Smooth muscle cell (in vitro differentiated cells): Measurements from ENCODE around the gene CCM2. TPM values are rescaled to one million over a fixed set of nuclear protein-coding genes. Genes with fewer than 3 reads are reported as not detected.

Experiments used
- DNase-seq: peaks from one replicate; lab custom pipeline; 2025; ENCODE audit not compliant: unreplicated experiment; lab: John Stamatoyannopoulos, UW
- H2AFZ ChIP-seq: fragments of 200-600 bp; sonication (generic); 2 replicates; pipeline ENCODE4 v1.6.0; 2016; ENCODE audit warnings: antibody characterized with exemption, low read depth, mild to moderate bottlenecking
- H3F3A ChIP-seq: fragments of 200-600 bp; sonication (generic); 2 replicates; pipeline ENCODE4 v1.6.0; 2017; ENCODE audit warnings: antibody characterized with exemption, low read depth
- H3K27ac ChIP-seq: fragments of 200-600 bp; sonication (generic); 2 replicates; pipeline ENCODE4 v1.5.1; 2016; ENCODE audit warnings: low read depth, mild to moderate bottlenecking
- H3K27me3 ChIP-seq: fragments of 200-600 bp; sonication (generic); 2 replicates; pipeline ENCODE4 v1.6.1; 2016; ENCODE audit warnings: low read depth, mild to moderate bottlenecking
- H3K36me3 ChIP-seq: fragments of 200-600 bp; sonication (generic); 2 replicates; pipeline ENCODE4 v1.5.1; 2016; ENCODE audit warnings: low read depth
- H3K4me1 ChIP-seq: fragments of 200-600 bp; sonication (generic); 2 replicates; pipeline ENCODE4 v1.5.1; 2016; ENCODE audit warnings: low read depth
- H3K4me2 ChIP-seq: fragments of 200-600 bp; sonication (generic); 2 replicates; pipeline ENCODE4 v1.6.0; 2016; ENCODE audit warnings: mild to moderate bottlenecking
- H3K4me3 ChIP-seq: fragments of 200-600 bp; sonication (generic); 2 replicates; pipeline ENCODE4 v1.5.1; 2016; ENCODE audit warnings: mild to moderate bottlenecking
- H3K79me2 ChIP-seq: fragments of 200-600 bp; sonication (generic); 2 replicates; pipeline ENCODE4 v1.6.0; 2016; ENCODE audit warnings: low read depth, mild to moderate bottlenecking
- H3K9ac ChIP-seq: fragments of 200-600 bp; sonication (generic); 2 replicates; pipeline ENCODE4 v1.6.0; 2016; ENCODE audit warnings: low read depth
- H3K9me3 ChIP-seq: fragments of 200-600 bp; sonication (generic); replicated peaks from 2 replicates; pipeline ENCODE4 v1.5.1; 2016; ENCODE audit warnings: low read depth
- H4K20me1 ChIP-seq: fragments of 200-600 bp; sonication (generic); 2 replicates; pipeline ENCODE4 v1.6.0; 2016; ENCODE audit warnings: low read depth
- WGBS: methylation state at CpG from one replicate; pipeline ENCODE4 v1.1.7; 2016; ENCODE audit warnings: low lambda C conversion rate; 5-methylcytosine and 5-hydroxymethylcytosine counted together
- polyA plus RNA-seq: library from polyadenylated mRNA; unstranded; fragments of >200 nt; fragmentation: Nextera tagmentation; extraction: Ambion mirVana; gene quantifications from 2 replicates; pipeline ENCODE4 v1.2.1, GENCODE V29; 2016
- total RNA-seq: library from RNA; depleted of rRNA; stranded (reverse); fragments of >200 nt; gene quantifications from 2 replicates; pipeline ENCODE4 v1.2.3, GENCODE V29; 2014
- TF ChIP-seq, protein P1 (sequence below): fragments of 200-600 bp; sonication (generic); IDR thresholded peaks from 2 replicates; pipeline ENCODE4 v1.5.1; 2017; ENCODE audit warnings: borderline replicate concordance, mild to moderate bottlenecking, antibody characterized with exemption; ENCODE audit not compliant: insufficient read depth, poor library complexity, severe bottlenecking

The CCM2 gene
- total RNA-seq, result 32.6 and 32.9 TPM in 2 replicates
- polyA plus RNA-seq, result 85.5 and 86.9 TPM in 2 replicates

DNA sequence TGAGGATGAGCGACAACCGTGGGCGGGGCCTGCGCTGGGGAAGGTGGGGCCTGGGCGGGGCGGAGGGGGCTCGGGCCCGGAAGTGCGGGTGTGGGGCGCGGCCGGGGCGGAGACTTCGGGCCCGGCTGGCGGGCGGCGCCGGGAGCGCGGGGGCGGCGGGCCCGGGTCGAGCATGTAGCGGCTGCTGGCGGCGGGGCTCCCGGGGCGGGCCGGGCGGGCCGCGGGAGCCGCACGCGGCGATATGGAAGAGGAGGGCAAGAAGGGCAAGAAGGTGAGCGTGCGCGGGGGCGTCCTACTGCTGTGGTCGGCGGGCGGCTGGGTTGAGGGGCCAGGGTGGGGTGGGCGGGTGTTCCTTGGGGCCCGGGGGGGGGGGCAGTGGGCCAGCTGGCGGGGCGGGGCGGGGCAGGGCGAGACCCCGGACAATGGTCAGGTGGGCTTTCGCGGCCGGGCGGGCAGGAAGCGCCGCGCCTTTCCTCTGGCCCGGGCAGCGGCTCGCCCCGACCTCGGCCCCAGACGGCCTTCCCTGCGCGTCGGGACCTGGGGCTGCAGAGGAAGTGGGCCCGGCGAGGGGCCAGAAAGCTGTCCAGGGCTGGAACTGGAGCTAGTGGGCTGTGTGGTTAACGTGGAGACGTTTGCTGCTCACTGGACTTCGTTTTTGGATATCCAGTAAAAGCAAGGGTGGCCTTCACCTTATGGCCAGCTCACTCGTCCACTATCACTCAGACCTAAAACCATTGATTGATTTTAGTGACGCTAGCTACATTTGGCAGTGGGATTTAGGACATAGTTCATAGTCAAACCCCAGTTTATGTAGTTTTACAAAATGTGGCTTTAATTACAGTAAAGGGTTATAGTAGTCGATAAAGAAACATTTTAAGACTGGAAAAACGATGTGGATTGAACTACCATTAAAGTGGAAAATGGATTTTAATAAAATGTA is at the start of gene CCM2:
TSS of gene CCM2 (plus strand) at position 109 of the 940 bp plus-strand sequence. CDS start at position 242, 133 bp downstream.
- DNase-seq, result no peak
- H3K9me3 ChIP-seq, result no peaks in the 10 kb centered on the region
- H2AFZ ChIP-seq, result peak within 1 kb of the TSS; percentile 92
- peak within 1 kb of the TSS; percentile 79 for H3K9ac ChIP-seq
- no peaks in the 10 kb centered on the region for H3K36me3 ChIP-seq
- H3F3A ChIP-seq, result no peaks in the 10 kb centered on the region
- peaks cover 12% of the 10 kb centered on the region for H3K4me1 ChIP-seq
- WGBS, result 2% methylated on average over 18 of the region's 77 CpGs
- peak within 1 kb of the TSS; percentile 59 for H3K4me3 ChIP-seq
- peak within 1 kb of the TSS; percentile 62 for H3K27ac ChIP-seq
- peak within 1 kb of the TSS; percentile 94 for H3K4me2 ChIP-seq
- H4K20me1 ChIP-seq, result peaks cover 44% of the 10 kb centered on the region
- TF ChIP-seq, protein P1, sequence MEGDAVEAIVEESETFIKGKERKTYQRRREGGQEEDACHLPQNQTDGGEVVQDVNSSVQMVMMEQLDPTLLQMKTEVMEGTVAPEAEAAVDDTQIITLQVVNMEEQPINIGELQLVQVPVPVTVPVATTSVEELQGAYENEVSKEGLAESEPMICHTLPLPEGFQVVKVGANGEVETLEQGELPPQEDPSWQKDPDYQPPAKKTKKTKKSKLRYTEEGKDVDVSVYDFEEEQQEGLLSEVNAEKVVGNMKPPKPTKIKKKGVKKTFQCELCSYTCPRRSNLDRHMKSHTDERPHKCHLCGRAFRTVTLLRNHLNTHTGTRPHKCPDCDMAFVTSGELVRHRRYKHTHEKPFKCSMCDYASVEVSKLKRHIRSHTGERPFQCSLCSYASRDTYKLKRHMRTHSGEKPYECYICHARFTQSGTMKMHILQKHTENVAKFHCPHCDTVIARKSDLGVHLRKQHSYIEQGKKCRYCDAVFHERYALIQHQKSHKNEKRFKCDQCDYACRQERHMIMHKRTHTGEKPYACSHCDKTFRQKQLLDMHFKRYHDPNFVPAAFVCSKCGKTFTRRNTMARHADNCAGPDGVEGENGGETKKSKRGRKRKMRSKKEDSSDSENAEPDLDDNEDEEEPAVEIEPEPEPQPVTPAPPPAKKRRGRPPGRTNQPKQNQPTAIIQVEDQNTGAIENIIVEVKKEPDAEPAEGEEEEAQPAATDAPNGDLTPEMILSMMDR, result no peak
- peaks cover 49% of the 10 kb centered on the region for H3K79me2 ChIP-seq
- H3K27me3 ChIP-seq, result no peaks in the 10 kb centered on the region

DNA sequence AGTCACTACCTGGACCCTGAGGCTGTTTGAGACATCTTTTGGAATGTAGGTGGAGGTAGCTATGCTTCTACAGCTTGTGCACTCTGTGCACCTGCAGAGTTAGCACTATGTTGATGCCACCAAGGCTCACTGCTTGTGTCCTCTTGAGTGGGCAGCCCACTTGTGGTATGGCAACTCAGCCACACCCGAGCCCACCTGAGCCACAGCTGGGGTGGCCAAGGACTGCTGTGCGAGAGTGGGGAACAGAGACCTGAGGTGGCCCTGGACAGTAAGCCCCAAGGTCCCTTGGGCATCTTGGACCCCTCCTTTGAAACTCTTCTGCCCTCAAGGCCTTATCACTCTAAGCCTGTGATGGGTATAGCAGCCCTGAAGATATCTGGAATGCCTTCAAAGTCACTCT is 46.8 kb upstream of the CCM2 start:
- WGBS, result 86% methylated on average over 2 of the region's 2 CpGs
- no peak for DNase-seq
- no peak overlapping the region for H2AFZ ChIP-seq

DNA sequence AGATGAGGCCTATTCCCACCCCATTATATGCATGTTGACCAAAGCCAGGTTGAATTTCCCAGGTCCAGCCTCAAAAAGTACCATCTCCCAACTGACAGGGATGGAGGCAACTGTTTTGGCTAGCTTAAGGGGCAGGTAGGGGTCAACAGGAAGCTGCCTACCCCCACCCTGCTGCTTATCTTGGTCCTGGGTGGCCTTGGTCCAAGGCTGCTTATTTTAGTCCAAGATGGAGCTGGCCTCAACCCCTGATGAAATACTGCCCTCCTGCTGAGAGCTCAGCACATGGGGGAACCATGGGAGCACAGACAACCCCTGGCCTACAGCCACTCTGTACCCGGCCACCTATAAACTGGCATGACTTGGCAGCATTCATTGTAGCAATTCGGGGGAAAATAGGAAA is 44.3 kb upstream of the CCM2 start:
- no peak overlapping the region for H3K4me2 ChIP-seq
- no peak for DNase-seq
- H3K27me3 ChIP-seq, result peaks cover 22% of the 10 kb centered on the region
- no peaks in the 10 kb centered on the region for H3F3A ChIP-seq
- H3K27ac ChIP-seq, result no peak overlapping the region
- no peaks in the 10 kb centered on the region for H4K20me1 ChIP-seq
- H3K4me1 ChIP-seq, result no peaks in the 10 kb centered on the region
- H3K79me2 ChIP-seq, result no peaks in the 10 kb centered on the region
- no peaks in the 10 kb centered on the region for H3K9me3 ChIP-seq
- no peak overlapping the region for H2AFZ ChIP-seq
- no peak overlapping the region for H3K9ac ChIP-seq
- 82% methylated on average over 2 of the region's 2 CpGs for WGBS
- TF ChIP-seq, protein P1, result no peak
- H3K36me3 ChIP-seq, result no peaks in the 10 kb centered on the region
- no peak overlapping the region for H3K4me3 ChIP-seq

More for the DNA sequence above, 46.8 kb upstream of the CCM2 start:
- Histone ChIP-seq H4K20me1 (no peaks in the 10 kb centered on the region), H3K4me3 (no peak overlapping the region), H3K27ac (no peak overlapping the region), H3K4me2 (no peak overlapping the region), H3K9me3 (no peaks in the 10 kb centered on the region), H3K79me2 (no peaks in the 10 kb centered on the region), H3K4me1 (no peaks in the 10 kb centered on the region), H3K36me3 (no peaks in the 10 kb centered on the region), H3F3A (no peaks in the 10 kb centered on the region), H3K27me3 (peaks cover 30% of the 10 kb centered on the region), H3K9ac (no peak overlapping the region)
- TF ChIP-seq, protein P1, result no peak
